ENCODE measurements around the gene ZBTB24.

- TF ChIP-seq CTCF (IDR thresholded peaks at IDR 0.05; ENCODE audit: low read depth, low read length, missing input control) (no peak), REST (IDR thresholded peaks at IDR 0.05) (no peak), TAF1 (conservative IDR thresholded peaks at IDR 0.05) (no peak), RXRA (IDR thresholded peaks at IDR 0.05) (no peak), MAX (IDR thresholded peaks at IDR 0.05) (no peak), JUND (IDR thresholded peaks at IDR 0.05) (no peak), GABPA (IDR thresholded peaks at IDR 0.05 in 1 of 2, conservative IDR thresholded peaks at IDR 0.05 in 1 of 2) (no peak), FOXA1 (IDR thresholded peaks at IDR 0.05) (no peak)
Observed at GRCh38 chr6:109424946-109425345, 58.1 kb downstream of the ZBTB24 start.
